AG09319 (cell line): Measurements from ENCODE around the gene ULK1.

Source experiments
- DNase-seq: peaks from one replicate; pipeline ENCODE4 v3.0.0-alpha.2; 2010; ENCODE audit warnings: low read depth; ENCODE audit errors: extremely low read depth
- TF ChIP-seq, protein P1 (sequence below): IDR thresholded peaks from 2 replicates; pipeline ENCODE4 v1.5.1; 2011; ENCODE audit warnings: low read depth, mild to moderate bottlenecking, inconsistent platforms, low read length, moderate library complexity

The ULK1 gene

DNA sequence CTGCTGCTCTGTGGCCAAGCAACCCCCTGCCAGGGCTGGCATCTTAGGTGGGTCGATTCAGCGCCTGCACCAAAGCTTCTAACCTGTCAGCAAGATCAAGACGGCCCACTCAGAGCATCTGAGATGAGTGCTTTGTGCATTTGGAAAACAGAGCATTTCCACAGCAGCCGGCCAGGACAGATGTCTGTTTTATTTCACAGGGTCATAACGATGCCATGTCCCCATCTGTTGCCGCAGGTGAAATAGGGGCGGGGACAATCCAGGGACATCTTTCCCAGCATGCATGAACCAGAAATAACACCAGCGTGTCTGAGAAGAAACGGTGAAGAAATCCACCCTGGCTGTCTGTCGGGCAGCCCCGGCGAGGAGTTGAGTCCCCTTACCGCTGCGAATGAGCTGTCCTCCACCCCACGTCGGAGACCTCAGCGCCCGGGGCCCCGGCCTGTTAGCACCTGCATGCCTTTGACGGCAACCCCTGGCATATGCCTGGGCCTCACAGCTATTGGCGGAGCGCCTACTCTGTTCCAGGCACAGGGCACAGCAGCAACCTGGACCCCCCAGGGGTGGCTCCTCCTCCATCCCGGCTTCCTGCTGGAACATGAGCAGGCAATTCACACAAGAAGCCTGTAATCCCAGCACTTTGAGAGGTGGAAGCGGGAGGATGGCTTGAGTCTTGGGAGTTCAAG is 30.6 kb upstream of the ULK1 start:
- DNase-seq, result no peak
- TF ChIP-seq, protein P1, sequence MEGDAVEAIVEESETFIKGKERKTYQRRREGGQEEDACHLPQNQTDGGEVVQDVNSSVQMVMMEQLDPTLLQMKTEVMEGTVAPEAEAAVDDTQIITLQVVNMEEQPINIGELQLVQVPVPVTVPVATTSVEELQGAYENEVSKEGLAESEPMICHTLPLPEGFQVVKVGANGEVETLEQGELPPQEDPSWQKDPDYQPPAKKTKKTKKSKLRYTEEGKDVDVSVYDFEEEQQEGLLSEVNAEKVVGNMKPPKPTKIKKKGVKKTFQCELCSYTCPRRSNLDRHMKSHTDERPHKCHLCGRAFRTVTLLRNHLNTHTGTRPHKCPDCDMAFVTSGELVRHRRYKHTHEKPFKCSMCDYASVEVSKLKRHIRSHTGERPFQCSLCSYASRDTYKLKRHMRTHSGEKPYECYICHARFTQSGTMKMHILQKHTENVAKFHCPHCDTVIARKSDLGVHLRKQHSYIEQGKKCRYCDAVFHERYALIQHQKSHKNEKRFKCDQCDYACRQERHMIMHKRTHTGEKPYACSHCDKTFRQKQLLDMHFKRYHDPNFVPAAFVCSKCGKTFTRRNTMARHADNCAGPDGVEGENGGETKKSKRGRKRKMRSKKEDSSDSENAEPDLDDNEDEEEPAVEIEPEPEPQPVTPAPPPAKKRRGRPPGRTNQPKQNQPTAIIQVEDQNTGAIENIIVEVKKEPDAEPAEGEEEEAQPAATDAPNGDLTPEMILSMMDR, result no peak

DNA sequence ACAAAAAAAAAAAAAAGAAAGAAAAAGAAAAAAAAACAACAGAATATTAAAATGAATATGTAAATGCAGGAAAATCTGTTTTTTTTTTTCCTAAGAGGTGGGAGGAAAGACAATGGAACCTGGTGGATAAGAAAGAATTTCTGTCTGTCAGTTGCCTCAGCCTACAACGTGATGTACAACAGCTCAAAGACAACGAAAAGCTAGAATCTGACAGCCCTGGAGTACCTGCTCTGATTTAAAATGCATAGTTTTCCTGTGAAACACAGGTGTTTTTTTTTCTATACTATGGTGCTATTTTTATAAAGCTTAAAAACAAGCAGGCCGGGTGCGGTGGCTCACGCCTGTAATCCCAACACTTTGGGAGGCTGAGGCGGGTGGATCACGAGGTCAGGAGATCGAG is 30.0 kb upstream of the ULK1 start:
- no peak for DNase-seq
- TF ChIP-seq, protein P1, result no peak

DNA sequence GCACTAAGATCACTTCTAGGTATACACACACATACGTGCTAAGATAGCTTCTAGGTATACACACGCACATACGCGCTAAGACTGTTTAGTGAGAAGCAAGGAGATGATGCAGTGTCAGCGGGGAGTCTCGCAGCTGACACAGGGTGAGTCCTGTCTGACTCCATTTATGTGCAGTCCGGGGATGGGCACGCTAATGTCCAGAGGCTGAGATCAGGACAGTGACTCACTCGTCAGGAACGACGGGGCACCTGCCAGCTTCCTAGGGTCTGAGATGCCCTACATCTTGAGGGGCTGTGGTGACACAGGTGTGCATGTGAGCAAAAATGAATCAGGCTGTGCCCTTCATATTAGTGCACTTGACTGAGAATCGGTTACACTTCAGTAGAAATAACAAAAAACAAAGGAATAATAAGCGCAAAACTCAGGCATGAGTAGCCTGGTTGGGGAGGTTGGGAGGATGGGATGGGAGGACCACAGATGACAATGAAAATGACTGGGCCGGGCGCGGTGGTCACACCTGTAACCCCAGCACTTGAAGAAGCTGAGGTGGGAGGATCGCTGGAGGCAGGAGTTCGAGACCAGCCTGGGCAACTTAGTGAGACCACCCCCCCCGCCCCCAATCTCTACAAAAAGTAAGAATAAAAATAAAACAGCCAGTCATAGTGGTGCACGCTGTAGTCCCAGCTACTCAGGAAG is 29.1 kb upstream of the ULK1 start:
- TF ChIP-seq, protein P1, result no peak
- no peak for DNase-seq

DNA sequence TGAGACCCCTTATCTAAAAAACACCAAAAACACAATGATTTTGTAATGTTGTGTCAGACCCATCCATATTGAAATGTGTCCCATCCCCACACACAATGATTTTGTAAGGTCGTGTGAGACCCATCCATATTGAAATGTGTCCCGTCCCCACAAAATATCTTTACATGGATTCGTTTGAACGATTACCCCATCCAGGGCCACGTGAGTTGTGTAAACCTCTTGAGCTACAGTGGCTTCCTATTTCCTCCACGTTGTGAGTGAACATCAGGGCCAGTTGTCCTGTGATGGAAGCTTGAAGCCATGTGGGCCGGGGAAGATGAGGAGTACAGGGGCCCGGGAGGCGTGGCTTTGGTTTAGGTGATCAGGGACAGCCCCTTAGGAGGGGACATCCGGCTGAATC is 27.0 kb upstream of the ULK1 start:
- TF ChIP-seq, protein P1, result no peak
- DNase-seq, result no peak

DNA sequence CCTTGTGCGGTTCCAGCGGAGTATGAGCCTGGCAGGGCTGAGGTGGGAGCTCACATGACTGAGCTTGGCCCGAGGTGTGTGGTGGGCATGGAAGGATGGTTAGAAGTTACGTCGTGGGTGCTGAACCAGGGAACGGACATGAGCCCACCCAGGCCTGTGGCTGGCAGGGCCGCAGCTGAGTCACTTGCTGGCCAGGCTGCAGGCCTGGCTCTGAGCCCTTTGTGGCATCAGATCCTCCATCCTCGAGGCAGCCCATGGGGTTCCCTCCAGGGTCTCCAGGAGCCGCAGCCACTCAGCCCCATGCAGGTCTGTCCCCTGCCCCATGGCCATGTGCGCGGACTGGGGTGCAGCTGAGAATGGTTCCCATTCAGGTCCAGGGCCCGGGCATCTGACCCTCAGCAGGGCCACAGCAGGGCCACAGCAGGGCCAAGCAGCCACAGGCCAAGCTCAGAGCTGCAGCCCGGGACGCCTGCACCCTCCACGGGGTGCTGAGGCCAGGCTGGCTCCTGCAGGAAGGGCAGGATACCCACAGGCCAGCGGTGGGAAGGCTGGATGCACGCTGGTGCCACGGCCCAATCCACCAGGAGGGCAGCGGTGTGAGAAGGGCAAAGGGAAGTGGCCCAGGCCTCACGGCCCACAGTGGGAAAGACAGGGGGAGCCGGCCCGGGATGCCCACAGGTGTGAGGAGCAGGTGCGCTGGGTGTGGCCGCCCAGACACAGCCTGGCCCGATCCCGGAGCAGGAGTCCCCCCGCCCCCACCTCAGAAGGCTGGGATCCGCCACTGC is 26.3 kb upstream of the ULK1 start:
- TF ChIP-seq, protein P1, result no peak
- no peak for DNase-seq

DNA sequence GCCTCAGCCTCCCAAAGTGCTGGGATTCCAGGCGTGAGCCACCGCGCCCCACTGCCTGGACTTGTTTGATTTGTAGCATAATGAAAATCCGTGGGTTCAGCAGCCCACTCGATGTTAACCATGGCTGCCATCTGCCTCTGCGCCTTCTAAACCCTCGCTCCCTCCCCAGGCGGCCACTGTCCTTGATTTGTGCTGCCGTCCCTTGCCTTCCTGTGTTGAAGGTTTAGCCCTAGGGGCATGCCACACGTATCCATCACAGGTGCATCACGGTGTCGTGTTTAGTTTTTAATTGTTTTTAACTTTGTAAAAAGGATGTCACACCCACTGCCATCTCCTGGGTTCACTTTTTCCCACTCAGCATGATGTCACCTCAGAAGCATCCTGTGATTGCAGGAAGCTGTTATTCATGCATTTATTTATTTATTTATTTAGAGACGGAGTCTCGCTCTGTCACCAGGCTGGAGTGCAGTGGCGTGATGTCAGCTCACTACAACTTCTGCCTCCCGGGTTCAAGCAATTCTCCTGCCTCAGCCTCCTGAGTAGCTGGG is 24.5 kb upstream of the ULK1 start:
- TF ChIP-seq, protein P1, result no peak
- DNase-seq, result no peak
